IPS DF 19.7 (cell line): Measurements from ENCODE around the gene CYP24A1.

ENCODE experiments used
- DNase-seq: peaks from one replicate; pipeline ENCODE4 v3.0.0-alpha.2; 2013; ENCODE audit warnings: low read depth, low spot score

The CYP24A1 gene

DNA sequence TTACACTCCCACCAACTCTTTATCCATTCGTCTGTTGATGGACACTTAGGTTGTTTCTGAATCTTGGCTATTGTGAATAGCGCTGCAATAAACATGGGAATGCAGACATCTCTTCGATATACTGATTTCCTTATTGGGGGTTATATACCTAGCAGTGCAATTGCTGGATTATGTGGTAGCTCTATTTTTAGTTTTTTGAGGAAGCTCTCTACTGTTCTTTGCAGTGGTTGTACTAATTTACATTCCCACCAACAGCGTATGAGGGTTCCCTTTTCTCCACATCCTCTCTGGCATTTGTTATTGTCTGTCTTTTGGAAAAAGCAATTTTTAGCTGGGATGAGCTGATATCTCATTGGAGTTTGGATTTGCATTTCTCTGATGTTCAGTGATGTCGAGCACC, 29.5 kb upstream of the CYP24A1 start:
- no peak for DNase-seq

GRCh38 chr20:54201268-54201846, 27.6 kb upstream of the CYP24A1 start:
- no peak for DNase-seq

- DNase-seq: no peak
Measured at GRCh38 chr20:54200487-54201267, 26.9 kb upstream of the CYP24A1 start.

DNA sequence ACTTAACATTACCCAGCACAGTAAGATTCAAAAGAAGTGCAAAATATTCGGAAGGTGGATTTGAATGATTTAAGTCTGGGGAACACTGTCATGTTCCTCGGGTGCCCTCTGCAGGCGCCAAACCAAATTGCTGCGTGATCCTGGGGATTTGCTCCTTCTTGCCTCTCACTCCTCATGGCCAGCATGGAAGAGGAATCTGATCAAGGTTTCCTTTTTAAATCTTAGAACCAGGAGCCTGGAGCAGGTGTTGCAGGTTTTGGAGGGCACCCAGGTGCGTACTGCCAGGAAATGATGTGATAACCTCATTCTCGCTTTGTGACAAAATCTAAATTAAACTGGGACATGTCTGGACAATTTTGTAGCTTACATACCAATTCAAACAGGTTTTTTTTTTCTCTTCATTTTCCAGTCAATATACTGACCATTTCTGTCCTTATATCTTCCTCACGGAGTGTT, 26.0 kb upstream of the CYP24A1 start:
- no peak for DNase-seq

GRCh38 chr20:54199283-54199682, 25.5 kb upstream of the CYP24A1 start:
- no peak for DNase-seq

- DNase-seq: no peak
Measured at GRCh38 chr20:54197621-54198604, 24.1 kb upstream of the CYP24A1 start.

- no peak for DNase-seq
Measured at GRCh38 chr20:54195483-54196472, 22.0 kb upstream of the CYP24A1 start.

GRCh38 chr20:54194724-54195438, 21.1 kb upstream of the CYP24A1 start:
- no peak for DNase-seq

- DNase-seq: no peak
Measured at GRCh38 chr20:54193817-54194216, 20.0 kb upstream of the CYP24A1 start.

GRCh38 chr20:54190217-54190616, 16.4 kb upstream of the CYP24A1 start:
- no peak for DNase-seq

- no peak for DNase-seq
Measured at GRCh38 chr20:54189630-54190029, 15.8 kb upstream of the CYP24A1 start.

DNA sequence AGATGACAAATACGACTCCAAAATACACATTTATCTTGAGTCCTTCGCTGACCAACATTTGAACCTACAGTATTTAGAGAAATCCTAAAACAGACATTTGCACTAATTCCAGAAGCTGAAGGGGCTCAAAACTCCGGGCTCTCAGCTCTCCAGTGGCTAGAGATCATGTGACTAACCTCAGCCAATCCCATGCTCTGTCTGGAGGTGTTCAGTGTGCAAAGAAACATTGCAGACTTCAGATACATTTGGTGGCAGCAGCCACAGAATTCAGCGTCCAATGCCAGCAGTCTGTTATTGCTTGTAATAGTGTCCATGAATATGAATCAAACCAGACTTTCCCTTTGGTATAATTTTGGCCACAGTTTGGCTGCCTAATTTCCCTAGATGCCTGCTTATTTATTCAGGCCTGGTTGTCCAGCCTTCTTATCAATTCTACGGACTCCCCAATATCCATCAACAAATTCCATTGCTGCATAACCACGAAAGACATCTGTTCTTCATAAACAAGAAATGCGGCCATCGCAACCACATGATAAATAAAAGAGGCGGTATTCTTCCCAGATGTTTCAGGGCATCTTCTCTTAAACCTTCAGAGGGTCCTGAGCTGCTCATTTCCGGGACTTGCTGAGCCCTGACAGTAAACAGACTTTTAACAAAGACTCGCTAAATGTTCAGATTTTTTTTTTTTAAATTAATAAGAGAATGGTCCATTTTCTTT, 14.5 kb upstream of the CYP24A1 start:
- no peak for DNase-seq

GRCh38 chr20:54184904-54185626, 11.3 kb upstream of the CYP24A1 start:
- no peak for DNase-seq

DNA sequence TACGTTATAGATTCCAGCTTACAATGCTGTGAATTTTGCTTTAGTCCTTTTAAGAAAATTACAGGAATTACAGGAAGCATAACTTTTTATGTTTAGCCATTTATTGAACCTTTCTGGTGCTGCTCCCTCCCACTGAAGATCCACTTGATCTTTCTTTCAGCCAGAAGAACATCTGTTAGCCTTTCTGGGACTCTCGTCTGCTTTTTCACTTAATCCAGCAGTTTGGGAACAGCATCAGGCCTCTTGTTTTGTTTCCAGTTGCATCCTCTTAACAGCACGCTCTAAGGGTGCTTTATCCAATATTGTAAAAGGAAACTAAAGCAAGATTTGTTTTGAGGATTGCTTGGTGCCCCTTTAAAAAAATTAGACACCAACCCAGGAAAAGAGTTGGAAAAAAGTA, 10.3 kb upstream of the CYP24A1 start:
- DNase-seq: no peak

DNA sequence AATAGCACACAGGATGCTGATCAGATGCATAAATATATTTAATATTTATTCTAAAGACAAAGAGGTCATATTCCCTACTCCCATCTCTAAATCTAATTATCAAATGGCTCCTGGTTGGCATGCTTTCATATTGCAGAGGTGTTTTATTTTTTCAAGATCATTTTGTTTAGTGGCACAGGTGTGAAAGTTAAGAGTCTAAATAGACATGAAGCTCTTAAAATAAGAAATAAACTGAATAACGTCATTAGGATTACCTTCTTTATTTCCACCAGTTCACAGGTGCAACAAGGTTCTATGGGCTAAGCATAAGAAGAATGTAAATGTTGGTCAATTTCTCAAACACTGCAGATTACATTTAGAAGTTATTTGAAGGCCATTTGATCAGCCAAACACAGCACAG, 7.1 kb upstream of the CYP24A1 start:
- no peak for DNase-seq

DNA sequence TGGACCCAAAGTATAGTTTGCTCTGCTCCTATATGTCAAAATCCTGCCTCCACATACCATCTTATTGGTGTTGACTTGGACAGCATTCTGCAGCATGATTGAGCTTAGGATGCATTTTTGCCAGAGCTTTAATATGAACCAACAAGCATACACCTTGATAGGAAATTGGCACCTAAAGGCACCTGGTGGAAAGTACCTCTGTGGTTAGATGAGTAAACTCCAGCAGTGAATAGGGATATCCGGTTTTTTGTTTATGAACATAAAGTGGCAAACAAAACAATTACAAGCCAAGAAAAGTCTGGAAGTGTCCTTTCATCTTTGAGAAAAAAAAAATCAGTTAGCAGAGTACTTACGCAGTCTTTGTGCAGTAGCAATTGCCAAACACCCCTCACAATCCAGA, 6.2 kb upstream of the CYP24A1 start:
- no peak for DNase-seq

DNA sequence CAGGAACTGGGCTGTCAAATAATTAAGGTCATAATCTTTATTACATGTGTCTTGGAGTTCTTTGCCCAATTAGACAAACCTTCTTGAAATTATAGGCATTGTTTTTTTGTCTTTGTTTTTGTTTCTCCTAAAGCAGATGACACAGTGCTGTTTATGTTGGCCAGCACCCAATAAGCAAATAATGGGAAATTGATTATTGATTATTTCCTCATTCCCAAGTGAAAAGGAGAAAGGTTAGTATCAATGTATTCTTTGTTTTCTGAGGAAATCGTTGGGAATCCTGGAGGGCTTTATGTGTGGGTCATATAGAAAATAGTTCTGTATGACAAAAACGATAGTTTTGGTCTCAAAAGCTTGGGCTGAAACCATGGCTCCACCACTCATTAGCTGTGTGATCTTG, 4.5 kb upstream of the CYP24A1 start:
- DNase-seq: no peak

- DNase-seq: no peak
Measured at GRCh38 chr20:54177378-54177777, 3.6 kb upstream of the CYP24A1 start.

GRCh38 chr20:54176610-54177009, 2.8 kb upstream of the CYP24A1 start:
- DNase-seq: no peak
